GM21367 (cell line): ENCODE results near the gene KYNU.
A peak's percentile ranks its signal among the peaks of the same experiment; 100 is the strongest.
"Not testable (repeated sequence)": the region's sequence is repeated elsewhere in the genome, so short reads cannot be mapped to it uniquely, and the experiment has no call there.

Source experiments
- ATAC-seq: cut with Tn5 transposase; IDR thresholded peaks from one replicate; pipeline ENCODE4 v1.9.1; 2021; ENCODE audit not compliant: unreplicated experiment

The KYNU gene

GRCh38 chr2:142870526-142870925, 6.9 kb upstream of the KYNU start:
- ATAC-seq: no peak

DNA sequence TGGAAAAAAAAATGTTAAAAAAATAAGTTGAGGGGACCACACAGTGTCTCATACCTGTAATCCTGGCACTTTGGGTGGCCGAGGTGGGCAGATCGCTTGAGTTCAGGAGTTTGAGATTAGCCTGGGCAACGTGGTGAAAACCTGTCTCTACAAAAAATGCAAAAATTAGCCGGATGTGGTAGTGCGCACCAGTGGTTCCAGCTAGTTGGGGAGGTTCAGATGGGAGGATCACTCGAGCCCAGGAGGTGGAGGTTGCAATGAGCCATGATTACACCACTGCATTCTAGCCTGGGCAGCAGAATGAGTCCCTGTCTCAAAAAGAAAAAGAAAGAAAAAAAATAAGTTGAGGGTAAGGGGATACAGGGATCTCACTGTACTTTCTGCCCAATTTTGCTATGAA, 6.1 kb upstream of the KYNU start:
- no peak for ATAC-seq

- no peak for ATAC-seq
Observed at GRCh38 chr2:142872882-142873724, 4.4 kb upstream of the KYNU start.

- ATAC-seq: no peak
Observed at GRCh38 chr2:142873831-142874287, 3.6 kb upstream of the KYNU start.

- ATAC-seq: no peak
Observed at GRCh38 chr2:142874293-142874814, 3.1 kb upstream of the KYNU start.

DNA sequence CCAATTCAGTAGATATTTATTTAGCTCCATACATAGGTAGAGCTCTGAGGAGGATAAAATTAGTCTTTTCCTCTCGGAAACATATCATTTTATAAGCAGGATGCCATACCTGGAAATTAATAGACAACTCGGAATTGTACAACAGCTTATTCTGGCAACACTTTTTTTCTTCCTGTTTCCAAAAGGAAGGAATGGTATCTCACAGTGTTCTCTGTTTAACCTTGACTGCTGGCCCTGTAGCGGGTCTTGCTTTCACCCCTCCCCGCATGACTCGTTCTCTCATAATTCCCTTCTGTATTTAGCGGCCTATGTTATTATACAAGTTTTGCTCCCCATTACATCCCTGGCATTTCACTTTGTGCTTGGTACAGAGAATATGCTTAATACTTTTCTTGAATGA, 2.5 kb upstream of the KYNU start:
- no peak for ATAC-seq

- ATAC-seq: no peak
Observed at GRCh38 chr2:142875652-142876051, 1.8 kb upstream of the KYNU start.

- ATAC-seq: no peak
Observed at GRCh38 chr2:142876423-142876822, 1.0 kb upstream of the KYNU start.

GRCh38 chr2:142878031-142878678, 691 bp downstream of the KYNU start:
- ATAC-seq: peak; percentile 31

GRCh38 chr2:142879151-142879550, 1.7 kb downstream of the KYNU start:
- ATAC-seq: no peak

DNA sequence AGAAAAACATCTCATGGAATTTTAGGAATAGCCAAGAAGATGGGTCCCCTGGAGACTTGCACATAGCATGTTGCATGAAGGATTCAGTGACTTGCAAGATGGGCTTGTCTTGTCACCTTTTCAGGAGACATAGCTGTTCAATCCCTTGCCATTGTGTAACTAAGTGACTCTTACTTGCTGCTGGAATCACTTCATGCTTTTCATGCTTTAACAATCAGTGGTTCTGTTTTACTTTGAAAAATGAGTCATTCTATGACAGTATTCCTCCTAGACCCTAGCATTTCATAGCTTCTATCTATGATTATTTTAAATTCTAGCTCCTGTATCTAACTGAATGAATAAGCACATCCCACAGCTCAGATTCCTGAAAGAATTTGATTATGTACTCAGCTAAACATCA, 2.8 kb downstream of the KYNU start:
- no peak for ATAC-seq

DNA sequence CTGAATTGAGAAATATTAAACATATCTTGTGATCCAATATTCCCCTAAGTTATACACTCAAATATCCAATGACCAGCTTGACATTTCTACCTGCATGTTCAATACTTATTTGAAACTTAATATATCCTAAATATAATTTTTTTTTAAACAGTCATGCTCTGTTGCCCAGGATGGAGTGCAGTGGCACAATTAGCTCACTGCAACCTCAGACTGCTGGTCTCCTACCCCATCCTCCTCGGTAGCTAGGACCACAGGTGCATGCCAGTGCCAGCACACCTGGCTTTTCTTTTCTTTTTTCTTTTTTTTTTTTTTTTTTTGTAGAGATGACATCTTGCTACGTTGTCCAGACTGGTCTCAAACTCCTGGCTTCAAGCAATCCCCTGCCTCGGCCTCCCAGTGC, 4.2 kb downstream of the KYNU start:
- no peak for ATAC-seq

- ATAC-seq: not testable (repeated sequence)
Observed at GRCh38 chr2:142882500-142882899, 5.0 kb downstream of the KYNU start.

GRCh38 chr2:142883526-142883925, 6.1 kb downstream of the KYNU start:
- ATAC-seq: no peak

DNA sequence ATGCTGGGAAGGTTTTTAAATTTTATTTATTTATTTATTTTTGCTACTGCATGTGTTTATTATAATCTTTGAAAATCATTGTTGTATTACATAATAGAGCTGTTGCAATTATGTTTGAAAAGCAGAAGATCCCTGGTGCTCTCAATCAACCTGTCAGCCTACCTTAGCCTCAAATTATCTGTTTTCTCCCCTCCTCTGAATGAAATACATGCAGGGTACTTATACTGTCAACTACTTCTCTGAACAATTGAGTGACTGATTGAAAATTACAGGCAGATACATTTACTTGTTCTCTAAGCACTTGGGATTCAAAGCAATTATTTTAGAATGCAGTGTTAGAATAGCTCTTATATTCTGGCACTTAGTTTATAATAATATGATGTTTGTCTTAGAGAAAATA, 8.1 kb downstream of the KYNU start:
- no peak for ATAC-seq

- peak; percentile 100 for ATAC-seq
Observed at GRCh38 chr2:142892715-142893114, 15.3 kb downstream of the KYNU start.

- ATAC-seq: no peak
Observed at GRCh38 chr2:142893241-142893640, 15.8 kb downstream of the KYNU start.

- ATAC-seq: no peak
Observed at GRCh38 chr2:142897807-142898206, 20.3 kb downstream of the KYNU start.

DNA sequence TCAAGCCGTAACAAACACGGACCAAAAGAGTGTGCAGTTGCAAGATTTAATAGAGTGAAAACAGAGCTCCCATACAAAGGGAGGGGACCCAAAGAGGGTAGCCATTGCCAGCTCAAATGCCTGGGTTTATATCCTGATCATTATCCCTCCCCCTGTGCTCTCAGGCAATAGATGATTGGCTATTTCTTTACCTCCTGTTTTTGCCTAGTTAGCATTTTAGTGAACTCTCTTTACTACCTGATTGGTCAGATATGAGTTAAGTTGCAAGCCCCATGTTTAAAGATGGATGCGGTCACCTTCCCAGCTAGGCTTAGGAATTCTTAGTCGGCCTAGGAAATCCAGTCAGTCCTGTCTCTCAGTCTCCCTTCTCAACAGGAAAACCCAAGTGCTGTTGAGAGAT, 22.9 kb downstream of the KYNU start:
- not testable (repeated sequence) for ATAC-seq

- ATAC-seq: no peak
Observed at GRCh38 chr2:142901780-142902179, 24.3 kb downstream of the KYNU start.

- not testable (repeated sequence) for ATAC-seq
Observed at GRCh38 chr2:142903726-142904125, 26.3 kb downstream of the KYNU start.

GRCh38 chr2:142907653-142908052, 30.2 kb downstream of the KYNU start:
- no peak for ATAC-seq
